Endodermal cell (in vitro differentiated cells): ENCODE results near the gene KRTAP5-10. TPM values are rescaled to one million over a fixed set of nuclear protein-coding genes. Genes with fewer than 3 reads are reported as not detected.

ENCODE experiments used
- DNase-seq: peaks from one replicate; pipeline ENCODE4 v3.0.0-alpha.2; 2017
- H3K27ac ChIP-seq: 2 replicates; pipeline ENCODE4 v1.5.1; 2013; ENCODE audit warnings: mild to moderate bottlenecking, low read depth, low read length, moderate library complexity
- H3K27me3 ChIP-seq: 2 replicates; pipeline ENCODE4 v1.6.1; 2013; ENCODE audit warnings: mild to moderate bottlenecking, low read length, moderate library complexity; ENCODE audit not compliant: insufficient read depth, control insufficient read depth, poor library complexity, severe bottlenecking
- H3K36me3 ChIP-seq: 2 replicates; pipeline ENCODE4 v1.7.0; 2013; ENCODE audit warnings: mild to moderate bottlenecking, low read length, moderate library complexity; ENCODE audit not compliant: control insufficient read depth, insufficient read depth
- H3K4me1 ChIP-seq: one replicate; pipeline ENCODE4 v1.7.0; 2013; ENCODE audit warnings: low read length; ENCODE audit not compliant: control insufficient read depth, insufficient read depth
- H3K4me3 ChIP-seq: 2 replicates; pipeline ENCODE4 v1.5.1; 2013; ENCODE audit warnings: mild to moderate bottlenecking, low read length, moderate library complexity
- H3K9ac ChIP-seq: 2 replicates; pipeline ENCODE4 v1.6.1; 2013; ENCODE audit warnings: mild to moderate bottlenecking, low read length, moderate library complexity; ENCODE audit not compliant: poor library complexity, severe bottlenecking; ENCODE audit errors: extremely low read depth
- H3K9me3 ChIP-seq: 2 replicates; pipeline ENCODE4 v1.6.1; 2013; ENCODE audit warnings: mild to moderate bottlenecking, low read length, moderate library complexity; ENCODE audit not compliant: control insufficient read depth
- H3K27ac Mint-ChIP-seq: 2 replicates; pipeline ENCODE4 v1.8.0; 2020; ENCODE audit warnings: mixed read lengths
- H3K27me3 Mint-ChIP-seq: 2 replicates; pipeline ENCODE4 v1.8.0; 2021; ENCODE audit warnings: mild to moderate bottlenecking, mixed read lengths; ENCODE audit not compliant: insufficient read depth
- H3K36me3 Mint-ChIP-seq: 2 replicates; pipeline ENCODE4 v1.8.0; 2020; ENCODE audit warnings: low read depth, mixed read lengths
- H3K4me1 Mint-ChIP-seq: 2 replicates; pipeline ENCODE4 v1.8.0; 2020; ENCODE audit warnings: mixed read lengths
- H3K4me3 Mint-ChIP-seq: 2 replicates; pipeline ENCODE4 v1.8.0; 2020; ENCODE audit warnings: mild to moderate bottlenecking, moderate library complexity, mixed read lengths
- H3K9me3 Mint-ChIP-seq: 2 replicates; pipeline ENCODE4 v1.8.0; 2020; ENCODE audit warnings: mild to moderate bottlenecking, mixed read lengths
- WGBS, 2 experiments: methylation state at CpG; one replicate each; pipeline versions ENCODE4 v1.1.5 to v1.1.7; 2013; ENCODE audit warnings: missing lambda C conversion rate in 2 of 2, mixed read lengths in 1 of 2; ENCODE audit not compliant: insufficient coverage in 1 of 2, insufficient read length in 1 of 2; 5-methylcytosine and 5-hydroxymethylcytosine counted together
- total RNA-seq, 2 donors: library from RNA; stranded (reverse); fragmentation: NEBNext Ultra II Directional in 1 of 2; extraction: Animal tissue kit (Norgen Biotek cat#: 25700) in 1 of 2; gene quantifications; 2 replicates in 1 of 2; 3 replicates in 1 of 2; pipeline ENCODE4 v1.2.1, GENCODE V29; 2021
- TF ChIP-seq, protein P1 (sequence below): fragments of 200-600 bp; sonication (generic); conservative IDR thresholded peaks from 2 replicates; pipeline ENCODE4 v1.5.0; 2021; ENCODE audit warnings: antibody characterized with exemption, mild to moderate bottlenecking

KRTAP5-10 gene
- total RNA-seq, 2 donors from 2014 or later, result 0.29 TPM; not detected in 1

GRCh38 chr11:71542382-71542781 is 23.0 kb upstream of the KRTAP5-10 start:
- H3K27me3 ChIP-seq, result no peaks in the 10 kb centered on the region
- DNase-seq, result no peak
- H3K27ac ChIP-seq, result no peak overlapping the region
- 89 to 98% methylated on average over 4 to 7 of the region's 7 CpGs for WGBS, 2 experiments
- H3K4me3 ChIP-seq, result no peak overlapping the region
- H3K36me3 Mint-ChIP-seq, result peaks cover 10% of the 10 kb centered on the region
- H3K36me3 ChIP-seq, result no peaks in the 10 kb centered on the region
- H3K9ac ChIP-seq, result no peak overlapping the region
- peaks cover 2% of the 10 kb centered on the region for H3K27me3 Mint-ChIP-seq
- H3K9me3 Mint-ChIP-seq, result peaks cover 36% of the 10 kb centered on the region
- H3K27ac Mint-ChIP-seq, result no peak overlapping the region
- TF ChIP-seq, protein P1, sequence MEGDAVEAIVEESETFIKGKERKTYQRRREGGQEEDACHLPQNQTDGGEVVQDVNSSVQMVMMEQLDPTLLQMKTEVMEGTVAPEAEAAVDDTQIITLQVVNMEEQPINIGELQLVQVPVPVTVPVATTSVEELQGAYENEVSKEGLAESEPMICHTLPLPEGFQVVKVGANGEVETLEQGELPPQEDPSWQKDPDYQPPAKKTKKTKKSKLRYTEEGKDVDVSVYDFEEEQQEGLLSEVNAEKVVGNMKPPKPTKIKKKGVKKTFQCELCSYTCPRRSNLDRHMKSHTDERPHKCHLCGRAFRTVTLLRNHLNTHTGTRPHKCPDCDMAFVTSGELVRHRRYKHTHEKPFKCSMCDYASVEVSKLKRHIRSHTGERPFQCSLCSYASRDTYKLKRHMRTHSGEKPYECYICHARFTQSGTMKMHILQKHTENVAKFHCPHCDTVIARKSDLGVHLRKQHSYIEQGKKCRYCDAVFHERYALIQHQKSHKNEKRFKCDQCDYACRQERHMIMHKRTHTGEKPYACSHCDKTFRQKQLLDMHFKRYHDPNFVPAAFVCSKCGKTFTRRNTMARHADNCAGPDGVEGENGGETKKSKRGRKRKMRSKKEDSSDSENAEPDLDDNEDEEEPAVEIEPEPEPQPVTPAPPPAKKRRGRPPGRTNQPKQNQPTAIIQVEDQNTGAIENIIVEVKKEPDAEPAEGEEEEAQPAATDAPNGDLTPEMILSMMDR, result no peak
- no peak overlapping the region for H3K4me3 Mint-ChIP-seq
- H3K4me1 Mint-ChIP-seq, result peaks cover 35% of the 10 kb centered on the region
- peaks cover 19% of the 10 kb centered on the region for H3K4me1 ChIP-seq
- peaks cover 24% of the 10 kb centered on the region for H3K9me3 ChIP-seq

- H3K27ac Mint-ChIP-seq, result no peak overlapping the region
- peaks cover 5% of the 10 kb centered on the region for H3K27me3 Mint-ChIP-seq
- peaks cover 38% of the 10 kb centered on the region for H3K9me3 Mint-ChIP-seq
- 92 to 93% methylated on average over 12 to 15 of the region's 15 CpGs for WGBS, 2 experiments
- DNase-seq, result no peak
- Histone ChIP-seq H3K36me3 (no peaks in the 10 kb centered on the region), H3K4me3 (no peak overlapping the region), H3K27ac (no peak overlapping the region), H3K9me3 (peaks cover 24% of the 10 kb centered on the region), H3K27me3 (no peaks in the 10 kb centered on the region), H3K4me1 (peaks cover 19% of the 10 kb centered on the region), H3K9ac (no peak overlapping the region)
- peaks cover 10% of the 10 kb centered on the region for H3K36me3 Mint-ChIP-seq
- no peak overlapping the region for H3K4me3 Mint-ChIP-seq
- TF ChIP-seq, protein P1, result no peak
- peaks cover 35% of the 10 kb centered on the region for H3K4me1 Mint-ChIP-seq
Measured at GRCh38 chr11:71542879-71543777, 22.2 kb upstream of the KRTAP5-10 start.

DNA sequence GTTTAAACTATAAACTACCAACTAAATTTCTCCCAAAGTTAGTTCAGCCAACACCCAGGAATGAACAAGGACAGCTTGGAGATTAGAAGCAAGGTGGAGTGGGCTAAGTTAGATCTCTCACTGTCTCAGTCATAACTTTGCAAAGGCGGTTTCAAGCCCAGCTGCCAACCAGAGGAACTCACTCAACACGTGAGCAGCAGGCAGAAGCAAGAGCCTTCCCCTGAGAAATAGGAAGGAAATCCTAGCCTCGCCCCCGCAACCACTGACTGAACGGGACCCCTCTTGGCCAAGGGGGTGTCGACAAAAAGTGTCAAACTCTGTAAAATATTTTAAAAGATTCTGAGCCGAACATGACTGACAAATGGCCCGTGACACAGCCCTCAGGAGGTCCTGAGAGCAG is 21.5 kb upstream of the KRTAP5-10 start:
- Mint-ChIP-seq H3K4me1 (peaks cover 31% of the 10 kb centered on the region), H3K27me3 (peaks cover 9% of the 10 kb centered on the region), H3K36me3 (peaks cover 10% of the 10 kb centered on the region), H3K27ac (no peak overlapping the region), H3K4me3 (peak overlapping the region; percentile 5), H3K9me3 (peaks cover 38% of the 10 kb centered on the region)
- H3K36me3 ChIP-seq, result no peaks in the 10 kb centered on the region
- no peaks in the 10 kb centered on the region for H3K27me3 ChIP-seq
- H3K4me1 ChIP-seq, result peaks cover 19% of the 10 kb centered on the region
- no peak overlapping the region for H3K9ac ChIP-seq
- TF ChIP-seq, protein P1, result no peak
- H3K27ac ChIP-seq, result no peak overlapping the region
- H3K9me3 ChIP-seq, result peaks cover 24% of the 10 kb centered on the region
- H3K4me3 ChIP-seq, result peak overlapping the region; percentile 51
- DNase-seq, result no peak
- WGBS, 2 experiments, result 86 to 88% methylated on average over 8 of the region's 8 CpGs
